Thyroid gland (tissue), 4 donors: ENCODE results near the gene COPG1.

ENCODE experiments used
- POLR2A ChIP-seq, 2 donors: fragments of 450-650 bp; IDR thresholded peaks; one replicate each; pipeline ENCODE4 v1.6.1; 2017; ENCODE audit warnings: antibody characterized with exemption in 2 of 2, mild to moderate bottlenecking in 2 of 2, moderate library complexity in 1 of 2
- TF ChIP-seq, protein P1 (sequence below), 6 experiments: fragments of 200-600 bp in 3 of 6; fragments of 450-650 bp in 3 of 6; sonication (generic) in 3 of 6; IDR thresholded peaks; one replicate each; pipeline ENCODE4 v1.5.1; 2016 to 2019; ENCODE audit warnings: antibody characterized with exemption in 6 of 6, mild to moderate bottlenecking in 2 of 6, inconsistent platforms in 1 of 6, moderate library complexity in 1 of 6

DNA sequence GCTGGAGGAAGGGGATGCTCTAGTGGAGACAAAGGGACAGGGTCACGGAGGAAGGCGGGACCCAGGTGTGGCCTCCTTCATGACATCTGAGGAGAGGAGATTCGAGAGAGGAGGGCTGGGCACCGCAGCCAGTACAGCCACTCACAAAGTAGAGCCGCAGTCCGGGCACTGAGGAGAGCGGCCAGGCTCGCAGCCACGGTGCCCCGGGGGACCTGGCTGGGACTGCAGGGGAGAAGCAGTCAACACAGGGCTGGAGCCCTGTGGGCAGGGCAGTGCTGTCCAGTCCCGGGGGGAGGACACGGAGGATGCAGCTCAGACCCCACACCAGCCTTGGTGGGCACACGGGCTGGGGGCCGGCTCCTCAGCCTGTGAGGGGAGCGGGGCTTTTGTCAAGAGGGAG lies 69.5 kb downstream of the COPG1 start:
- TF ChIP-seq, protein P1, sequence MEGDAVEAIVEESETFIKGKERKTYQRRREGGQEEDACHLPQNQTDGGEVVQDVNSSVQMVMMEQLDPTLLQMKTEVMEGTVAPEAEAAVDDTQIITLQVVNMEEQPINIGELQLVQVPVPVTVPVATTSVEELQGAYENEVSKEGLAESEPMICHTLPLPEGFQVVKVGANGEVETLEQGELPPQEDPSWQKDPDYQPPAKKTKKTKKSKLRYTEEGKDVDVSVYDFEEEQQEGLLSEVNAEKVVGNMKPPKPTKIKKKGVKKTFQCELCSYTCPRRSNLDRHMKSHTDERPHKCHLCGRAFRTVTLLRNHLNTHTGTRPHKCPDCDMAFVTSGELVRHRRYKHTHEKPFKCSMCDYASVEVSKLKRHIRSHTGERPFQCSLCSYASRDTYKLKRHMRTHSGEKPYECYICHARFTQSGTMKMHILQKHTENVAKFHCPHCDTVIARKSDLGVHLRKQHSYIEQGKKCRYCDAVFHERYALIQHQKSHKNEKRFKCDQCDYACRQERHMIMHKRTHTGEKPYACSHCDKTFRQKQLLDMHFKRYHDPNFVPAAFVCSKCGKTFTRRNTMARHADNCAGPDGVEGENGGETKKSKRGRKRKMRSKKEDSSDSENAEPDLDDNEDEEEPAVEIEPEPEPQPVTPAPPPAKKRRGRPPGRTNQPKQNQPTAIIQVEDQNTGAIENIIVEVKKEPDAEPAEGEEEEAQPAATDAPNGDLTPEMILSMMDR (IDR thresholded peaks at IDR 0.05): no peak
- no peak for TF ChIP-seq POLR2A (IDR thresholded peaks at IDR 0.05)
